ENCODE data around the gene TRIM33.
"Not testable (repeated sequence)": the region's sequence is repeated elsewhere in the genome, so short reads cannot be mapped to it uniquely, and the experiment has no call there.

Gene TRIM33

GRCh38 chr1:114437812-114438211 lies 73.2 kb downstream of the TRIM33 start:
- DNase-seq, result no peak
- in situ Hi-C loops (cut with MboI; ENCODE audit: low pct_unique_long_range_greater_than_20kb, low sequenced_read_pairs), result no loop called here

- DNase-seq, result no peak
- in situ Hi-C loops (cut with MboI; ENCODE audit: low pct_unique_long_range_greater_than_20kb, low sequenced_read_pairs), result no loop called here
These were observed 74.2 kb downstream of the TRIM33 start for GRCh38 chr1:114436799-114437198.

GRCh38 chr1:114435088-114435715 lies 75.8 kb downstream of the TRIM33 start:
- DNase-seq, result no peak
- in situ Hi-C loops (cut with MboI; ENCODE audit: low pct_unique_long_range_greater_than_20kb, low sequenced_read_pairs), result no loop called here

- in situ Hi-C loops (cut with MboI; ENCODE audit: low pct_unique_long_range_greater_than_20kb, low sequenced_read_pairs), result no loop called here
- no peak for DNase-seq
These were observed 80.0 kb downstream of the TRIM33 start for GRCh38 chr1:114431026-114431425.

DNA sequence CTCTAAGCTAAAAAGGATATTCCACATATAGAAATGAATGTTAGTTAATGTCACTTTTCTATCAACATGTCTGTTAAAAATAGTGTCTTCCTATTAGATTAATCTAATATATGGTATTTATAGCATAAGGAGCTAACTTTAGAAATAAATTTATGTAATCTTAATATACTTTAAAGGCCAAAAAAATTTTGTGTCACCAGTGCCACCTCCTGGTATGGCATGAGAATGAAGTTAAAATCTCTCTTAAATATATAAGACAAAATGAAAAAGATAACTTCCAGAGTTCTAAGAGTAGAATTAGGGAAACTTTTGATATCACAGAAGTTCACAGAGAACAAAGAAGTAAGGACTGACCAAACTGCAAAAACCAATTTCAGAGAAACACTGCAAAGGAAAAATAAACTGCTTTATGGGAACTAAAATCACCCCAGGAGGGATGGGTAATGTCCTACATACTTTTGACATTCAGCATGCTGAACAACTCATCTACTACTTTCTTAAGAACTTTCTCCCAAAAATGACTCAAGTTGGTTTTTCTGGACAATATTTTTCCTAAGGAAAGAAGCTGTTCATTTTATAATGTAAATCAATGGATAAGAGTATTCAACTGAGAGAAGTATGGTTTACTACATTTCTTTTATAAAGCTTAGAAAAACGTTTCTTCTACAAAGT lies 82.8 kb downstream of the TRIM33 start:
- DNase-seq, result peak; percentile 28
- in situ Hi-C loops (cut with MboI; ENCODE audit: low pct_unique_long_range_greater_than_20kb, low sequenced_read_pairs), result no loop called here

- DNase-seq, result no peak
- in situ Hi-C loops (cut with MboI; ENCODE audit: low pct_unique_long_range_greater_than_20kb, low sequenced_read_pairs), result no loop called here
These were observed 83.4 kb downstream of the TRIM33 start for GRCh38 chr1:114427612-114428011.

- DNase-seq, result no peak
- in situ Hi-C loops (cut with MboI; ENCODE audit: low pct_unique_long_range_greater_than_20kb, low sequenced_read_pairs), result no loop called here
These were observed 87.5 kb downstream of the TRIM33 start for GRCh38 chr1:114423455-114423854.

DNA sequence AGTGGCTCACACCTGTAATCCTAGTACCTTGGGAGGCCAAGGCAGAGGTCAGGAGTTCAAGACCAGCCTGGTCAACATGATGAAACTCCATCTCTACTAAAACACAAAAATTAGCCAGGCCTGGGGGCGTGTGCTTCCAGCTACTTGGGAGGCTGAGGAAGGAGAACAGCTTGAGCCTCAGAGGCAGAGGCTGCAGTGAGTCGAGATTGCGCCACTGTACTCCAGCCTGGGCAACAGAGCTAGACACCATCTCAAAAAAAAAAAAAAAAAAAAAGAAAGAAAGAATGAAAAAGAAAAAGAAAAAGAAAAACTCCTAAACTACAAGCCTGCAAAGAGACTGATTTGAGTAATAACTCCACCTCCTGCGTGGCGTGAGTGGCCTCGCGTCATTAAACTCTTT lies 92.1 kb downstream of the TRIM33 start:
- in situ Hi-C loops (cut with MboI; ENCODE audit: low pct_unique_long_range_greater_than_20kb, low sequenced_read_pairs), result not testable (repeated sequence)

GRCh38 chr1:114397601-114398000 lies 113.4 kb downstream of the TRIM33 start:
- no peak for DNase-seq
- in situ Hi-C loops (cut with MboI; ENCODE audit: low pct_unique_long_range_greater_than_20kb, low sequenced_read_pairs), result no loop called here

More for the DNA sequence above, 92.1 kb downstream of the TRIM33 start:
- not testable (repeated sequence) for DNase-seq

DNA sequence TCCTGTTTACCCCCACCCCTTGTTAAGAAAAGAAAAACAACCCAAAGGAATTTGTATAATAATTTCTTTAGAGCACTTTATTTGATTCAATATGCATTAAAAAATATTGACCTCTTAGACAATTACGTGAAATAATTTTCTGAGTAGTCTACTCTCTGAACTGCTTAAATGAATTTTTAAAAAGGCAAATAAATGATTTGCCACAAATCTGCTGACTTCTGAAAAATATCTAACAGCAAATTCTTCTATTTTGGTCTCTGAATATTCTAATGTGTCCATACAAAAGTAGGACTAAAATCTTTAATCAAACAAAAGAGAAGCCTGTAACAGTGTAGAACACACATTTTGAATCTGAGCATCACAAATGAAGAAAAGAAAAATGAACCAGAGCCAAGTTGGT lies 115.1 kb downstream of the TRIM33 start:
- DNase-seq, result no peak
- in situ Hi-C loops (cut with MboI; ENCODE audit: low pct_unique_long_range_greater_than_20kb, low sequenced_read_pairs), result no loop called here

- no peak for DNase-seq
- in situ Hi-C loops (cut with MboI; ENCODE audit: low pct_unique_long_range_greater_than_20kb, low sequenced_read_pairs), result no loop called here
These were observed 120.0 kb downstream of the TRIM33 start for GRCh38 chr1:114390960-114391359.

DNA sequence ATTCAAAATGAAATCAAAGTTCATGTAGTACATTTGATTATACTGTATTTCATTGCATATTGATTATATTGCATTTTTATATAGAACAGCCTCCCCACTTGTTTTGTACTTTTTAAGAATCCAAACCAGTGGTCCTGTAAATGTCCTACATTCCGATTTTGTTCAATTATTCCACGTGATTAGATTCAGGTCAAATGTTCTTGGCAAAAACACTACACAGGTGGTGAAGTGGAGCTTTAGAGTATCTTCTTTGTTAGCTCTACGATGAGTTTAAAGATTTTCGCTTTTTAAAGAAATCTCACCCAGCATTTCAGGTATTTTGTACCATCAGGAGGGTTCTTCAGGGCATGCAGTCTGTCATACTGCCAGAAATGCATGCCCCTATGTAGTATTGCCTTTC lies 120.6 kb downstream of the TRIM33 start:
- in situ Hi-C loops (cut with MboI; ENCODE audit: low pct_unique_long_range_greater_than_20kb, low sequenced_read_pairs), result no loop called here
- no peak for DNase-seq

- in situ Hi-C loops (cut with MboI; ENCODE audit: low pct_unique_long_range_greater_than_20kb, low sequenced_read_pairs), result no loop called here
- DNase-seq, result no peak
These were observed 122.5 kb downstream of the TRIM33 start for GRCh38 chr1:114388432-114389003.

DNA sequence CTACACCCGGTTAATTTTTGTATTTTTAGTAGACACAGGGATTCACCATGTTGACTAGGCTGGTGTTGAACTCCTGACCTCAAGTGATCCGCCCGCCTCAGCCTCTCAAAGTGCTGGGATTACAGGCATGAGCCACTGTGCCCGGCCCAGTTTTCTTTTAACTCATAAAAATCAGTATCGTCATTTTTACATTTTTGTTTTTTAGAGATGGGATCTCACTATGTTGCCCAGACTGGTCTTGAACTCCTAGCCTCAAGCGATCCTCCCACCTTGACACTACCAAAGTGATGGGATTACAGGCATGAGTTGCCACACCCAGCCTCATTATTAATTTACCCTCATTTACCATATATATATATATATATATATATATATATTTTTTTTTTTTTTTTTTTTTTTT lies 123.4 kb downstream of the TRIM33 start:
- DNase-seq; in situ Hi-C loops (cut with MboI; ENCODE audit: low pct_unique_long_range_greater_than_20kb, low sequenced_read_pairs): not testable (repeated sequence)

- in situ Hi-C loops (cut with MboI; ENCODE audit: low pct_unique_long_range_greater_than_20kb, low sequenced_read_pairs), result no loop called here
- DNase-seq, result no peak
These were observed 124.0 kb downstream of the TRIM33 start for GRCh38 chr1:114387010-114387360.

- no peak for DNase-seq
- in situ Hi-C loops (cut with MboI; ENCODE audit: low pct_unique_long_range_greater_than_20kb, low sequenced_read_pairs), result no loop called here
These were observed 124.6 kb downstream of the TRIM33 start for GRCh38 chr1:114386129-114387009.

GRCh38 chr1:114384922-114385321 lies 126.1 kb downstream of the TRIM33 start:
- in situ Hi-C loops (cut with MboI; ENCODE audit: low pct_unique_long_range_greater_than_20kb, low sequenced_read_pairs), result no loop called here

GRCh38 chr1:114379987-114380386 lies 131.0 kb downstream of the TRIM33 start:
- in situ Hi-C loops (cut with MboI; ENCODE audit: low pct_unique_long_range_greater_than_20kb, low sequenced_read_pairs), result no loop called here
- peak; percentile 73 for DNase-seq

More at GRCh38 chr1:114384922-114385321, 126.1 kb downstream of the TRIM33 start:
- no peak for DNase-seq

DNA sequence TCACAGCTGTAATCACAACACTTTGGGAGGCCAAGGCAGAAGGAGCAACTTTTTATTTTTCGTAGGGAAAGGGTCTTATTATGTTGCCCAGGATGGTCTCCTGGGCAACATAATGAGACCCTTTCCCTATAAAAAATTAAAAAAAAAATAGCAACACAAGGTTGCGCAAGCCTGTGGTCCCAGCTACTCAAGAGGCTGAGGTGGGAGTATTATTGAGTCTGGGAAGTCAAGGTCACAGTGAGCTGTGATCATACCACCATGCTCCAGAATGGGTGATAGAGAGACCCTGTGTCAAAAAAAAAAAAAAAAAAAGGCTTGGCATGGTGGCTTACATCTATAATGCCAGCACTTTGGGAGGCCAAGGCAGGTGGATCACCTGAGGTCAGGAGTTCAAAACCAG lies 131.6 kb downstream of the TRIM33 start:
- in situ Hi-C loops (cut with MboI; ENCODE audit: low pct_unique_long_range_greater_than_20kb, low sequenced_read_pairs), result no loop called here
- no peak for DNase-seq

DNA sequence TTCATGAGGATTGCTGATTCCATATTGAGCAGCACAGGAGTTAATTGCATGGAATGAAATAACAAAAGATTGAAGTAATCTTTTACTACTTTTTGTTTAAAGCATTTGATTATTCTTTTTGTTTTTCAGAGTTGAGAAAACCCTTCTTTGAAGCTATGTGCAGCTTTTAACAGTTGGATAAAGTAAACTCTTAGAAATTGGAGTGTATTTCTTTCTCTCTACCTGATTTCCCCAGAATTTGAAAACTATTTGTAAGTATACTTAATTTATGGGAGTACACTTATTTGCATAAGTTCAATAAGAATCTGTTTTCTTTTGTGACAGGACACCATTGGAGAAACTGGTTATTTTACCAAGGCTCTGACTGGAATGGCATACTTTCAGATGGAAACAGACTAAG lies 133.6 kb downstream of the TRIM33 start:
- in situ Hi-C loops (cut with MboI; ENCODE audit: low pct_unique_long_range_greater_than_20kb, low sequenced_read_pairs), result no loop called here
- no peak for DNase-seq

All from KBM-7 (cell line).